Activated naive CD4-positive, alpha-beta T cell treated with anti-CD3 and anti-CD28 coated beads, Interleukin-2, amount 10 ng/mL, durations not matched to agents 5 hours and 36 hours (primary cell): ENCODE results near the gene ACP4. TPM values are rescaled to one million over a fixed set of nuclear protein-coding genes. Genes with fewer than 3 reads are reported as not detected.

Experiments used
- total RNA-seq, 2 experiments: library from RNA; stranded (reverse); gene quantifications; one replicate each; pipeline ENCODE4 v1.2.3, GENCODE V29; 2021

ACP4 gene, protein sequence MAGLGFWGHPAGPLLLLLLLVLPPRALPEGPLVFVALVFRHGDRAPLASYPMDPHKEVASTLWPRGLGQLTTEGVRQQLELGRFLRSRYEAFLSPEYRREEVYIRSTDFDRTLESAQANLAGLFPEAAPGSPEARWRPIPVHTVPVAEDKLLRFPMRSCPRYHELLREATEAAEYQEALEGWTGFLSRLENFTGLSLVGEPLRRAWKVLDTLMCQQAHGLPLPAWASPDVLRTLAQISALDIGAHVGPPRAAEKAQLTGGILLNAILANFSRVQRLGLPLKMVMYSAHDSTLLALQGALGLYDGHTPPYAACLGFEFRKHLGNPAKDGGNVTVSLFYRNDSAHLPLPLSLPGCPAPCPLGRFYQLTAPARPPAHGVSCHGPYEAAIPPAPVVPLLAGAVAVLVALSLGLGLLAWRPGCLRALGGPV
- total RNA-seq: not detected

DNA sequence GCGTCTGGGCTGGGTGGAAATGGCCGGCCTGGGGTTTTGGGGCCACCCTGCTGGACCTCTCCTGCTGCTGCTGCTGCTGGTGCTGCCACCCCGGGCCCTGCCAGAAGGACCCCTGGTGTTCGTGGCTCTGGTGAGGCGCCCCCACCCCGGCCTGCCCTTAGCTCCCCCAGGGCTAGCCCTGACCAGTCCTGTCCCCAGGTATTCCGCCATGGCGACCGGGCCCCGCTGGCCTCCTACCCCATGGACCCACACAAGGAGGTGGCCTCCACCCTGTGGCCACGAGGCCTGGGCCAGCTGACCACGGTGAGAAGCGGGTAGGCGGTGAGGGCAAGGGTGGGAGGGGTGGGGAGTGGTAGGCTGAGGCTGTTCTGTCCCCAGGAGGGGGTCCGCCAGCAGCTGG, at the start of gene ACP4:
TSS of gene ACP4 (plus strand) at position 20 of the 400 bp plus-strand sequence. CDS start at position 20, 0 bp downstream.

DNA sequence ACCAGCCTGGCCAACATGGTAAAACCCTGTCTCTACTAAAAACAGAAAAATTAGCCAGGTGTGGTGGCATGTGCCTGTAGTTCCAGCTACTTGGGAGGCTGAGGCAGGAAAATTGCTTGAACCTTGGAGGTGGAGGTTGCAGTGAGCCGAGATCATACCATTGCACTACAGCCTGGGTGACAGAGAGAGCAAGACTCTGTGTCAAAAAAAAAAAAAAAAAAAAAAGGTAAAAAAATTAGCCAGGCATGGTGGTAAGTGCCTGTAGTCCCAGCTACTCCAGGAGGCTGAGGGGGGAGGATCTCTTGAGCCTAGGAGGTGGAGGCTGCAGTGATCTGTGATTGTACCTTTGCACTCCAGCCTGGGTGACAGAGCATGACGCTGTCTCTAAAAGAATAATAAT, 20.1 kb upstream of the ACP4 start, which contains the start of gene GPR32:
TSS of gene GPR32 (plus strand) at position 301 of the 400 bp plus-strand sequence. CDS start 137 bp downstream, outside the sequence.

DNA sequence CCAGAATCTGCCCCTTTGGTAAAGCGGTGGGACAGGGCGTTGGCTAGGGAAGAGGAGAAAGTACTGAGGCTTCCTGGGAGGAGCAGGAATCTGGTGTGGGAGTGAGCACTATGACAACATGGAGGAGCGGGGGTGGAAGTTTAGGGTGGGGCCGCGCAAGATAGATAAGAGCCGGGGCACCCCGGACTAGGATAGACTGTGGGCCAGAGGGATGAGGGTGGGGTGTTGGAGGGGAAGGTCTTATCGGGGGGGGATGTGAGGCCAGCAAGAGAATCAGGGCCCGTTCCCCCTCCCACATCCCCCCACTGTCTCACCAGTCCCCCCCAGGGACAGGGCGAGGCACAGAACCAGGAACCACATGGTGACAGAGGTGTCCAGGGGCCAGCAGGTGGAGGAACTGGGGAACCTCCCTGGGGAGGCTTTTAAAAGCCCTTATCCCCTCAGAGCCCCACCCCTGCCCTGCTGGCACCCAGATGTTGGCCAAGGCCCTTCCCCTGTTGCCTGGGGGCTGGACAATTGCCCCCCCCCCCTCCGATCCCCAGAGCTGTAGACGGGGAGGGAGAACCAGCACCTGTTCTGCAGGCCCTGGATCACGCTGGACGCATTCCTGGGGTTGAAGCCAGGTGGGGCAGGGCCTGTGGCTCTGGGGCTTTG, 33.3 kb downstream of the ACP4 start, which contains the start of gene KLK1:
TSS of gene KLK1 (minus strand) at position 399 of the 654 bp plus-strand sequence. CDS start at position 360, 39 bp downstream.

DNA sequence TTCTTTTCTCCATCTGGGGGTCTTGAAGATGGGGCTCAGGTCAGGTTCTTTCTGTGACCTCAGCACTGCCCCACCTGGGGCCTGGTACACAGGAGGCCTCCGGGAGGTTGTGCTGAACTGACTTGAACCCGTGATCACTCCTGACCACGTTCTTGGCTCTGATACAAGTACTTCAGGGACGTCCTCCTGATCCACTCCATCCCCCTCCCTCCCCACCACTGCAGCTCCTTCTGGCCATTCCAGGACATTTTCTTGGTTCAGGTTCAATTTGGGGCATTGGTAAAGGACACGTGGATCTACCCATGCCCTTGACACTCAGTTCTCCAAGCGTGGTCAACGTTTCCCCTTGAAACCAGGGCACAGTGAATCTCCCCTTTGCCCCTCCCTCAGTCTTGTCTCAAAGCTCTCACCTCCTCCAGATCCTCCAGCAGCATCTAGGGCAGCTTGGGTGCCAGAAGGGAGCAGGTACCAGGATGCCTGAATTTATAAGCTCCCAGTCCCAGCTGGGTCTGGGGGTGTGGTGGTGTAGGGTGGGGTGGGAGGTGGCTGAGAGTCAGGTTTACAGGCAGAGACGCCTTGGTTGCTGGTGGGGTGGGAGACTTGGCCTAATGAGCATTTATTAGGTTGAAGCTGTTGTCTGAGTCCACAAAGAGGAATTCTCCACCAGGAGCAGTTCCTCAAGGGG, 43.0 kb downstream of the ACP4 start, which contains the start of gene KLK15:
TSS of gene KLK15 (minus strand) at position 458 of the 685 bp plus-strand sequence. CDS start 2,082 bp downstream, outside the sequence.

Other genes starting within 250 kb of the ACP4 start
- gene LRRC4B, start 222.0 kb upstream of the ACP4 start, total RNA-seq: not detected
- not detected for gene SYT3, start 150.5 kb upstream of the ACP4 start, total RNA-seq
- gene C19orf81, start 141.0 kb upstream of the ACP4 start, total RNA-seq: not detected
- not detected for gene SHANK1, start 70.6 kb upstream of the ACP4 start, total RNA-seq
- under 1 TPM; 0.75 to 0.98 TPM for gene CLEC11A, start 67.1 kb upstream of the ACP4 start, total RNA-seq
- gene GPR32, start 20.0 kb upstream of the ACP4 start, total RNA-seq: not detected
- under 1 TPM; 0.79 to 0.86 TPM for gene KLK1, start 33.4 kb downstream of the ACP4 start, total RNA-seq
- gene KLK15, start 43.2 kb downstream of the ACP4 start, total RNA-seq: not detected
- gene KLK3, start 64.5 kb downstream of the ACP4 start, total RNA-seq: not detected
- gene KLK2, start 83.0 kb downstream of the ACP4 start, total RNA-seq: not detected
- not detected for gene KLK4, start 121.0 kb downstream of the ACP4 start, total RNA-seq
- not detected for gene KLK5, start 162.6 kb downstream of the ACP4 start, total RNA-seq
- gene KLK6, start 179.2 kb downstream of the ACP4 start, total RNA-seq: not detected
- not detected for gene KLK7, start 193.5 kb downstream of the ACP4 start, total RNA-seq
- gene KLK8, start 211.2 kb downstream of the ACP4 start, total RNA-seq: not detected
- not detected for gene KLK10, start 229.3 kb downstream of the ACP4 start, total RNA-seq
- not detected for gene KLK11, start 236.2 kb downstream of the ACP4 start, total RNA-seq
- not detected for gene KLK12, start 244.6 kb downstream of the ACP4 start, total RNA-seq